CD14-positive monocyte (primary cell): ENCODE results near the gene OR6F1. TPM values are rescaled to one million over a fixed set of nuclear protein-coding genes. Genes with fewer than 3 reads are reported as not detected.
"Not testable (repeated sequence)": the region's sequence is repeated elsewhere in the genome, so short reads cannot be mapped to it uniquely, and the experiment has no call there.

Experiments
- DNase-seq, 3 donors: peaks; one replicate each; pipeline ENCODE4 v3.0.0-alpha.2; 2011 to 2022
- H2AFZ ChIP-seq: 2 replicates; pipeline ENCODE4 v1.6.0; 2012; ENCODE audit warnings: mild to moderate bottlenecking, low read depth, low read length, inconsistent platforms; ENCODE audit not compliant: insufficient read depth, poor library complexity, severe bottlenecking
- H3K27ac ChIP-seq, 2 donors: 1 replicate in 1 of 2; 2 replicates in 1 of 2; pipeline ENCODE4 v1.5.1; 2012 to 2013; ENCODE audit warnings: low read length in 2 of 2, control low read depth in 1 of 2, inconsistent platforms in 1 of 2, low read depth in 1 of 2, mild to moderate bottlenecking in 1 of 2
- H3K27me3 ChIP-seq, 2 donors: one replicate each; pipeline versions ENCODE4 v1.6.0 to v1.6.1; 2011 to 2013; ENCODE audit warnings: low read length in 2 of 2; ENCODE audit not compliant: control insufficient read depth in 2 of 2, insufficient read depth in 2 of 2
- H3K36me3 ChIP-seq, 2 donors: replicated peaks in 1 of 2; 1 replicate in 1 of 2; 2 replicates in 1 of 2; pipeline versions ENCODE4 v1.5.1 to v1.6.1; 2012 to 2013; ENCODE audit warnings: low read length in 2 of 2, control low read depth in 1 of 2, inconsistent platforms in 1 of 2, mild to moderate bottlenecking in 1 of 2; ENCODE audit not compliant: insufficient read depth in 2 of 2, control insufficient read depth in 1 of 2
- H3K4me1 ChIP-seq, 2 donors: 1 replicate in 1 of 2; 2 replicates in 1 of 2; pipeline versions ENCODE4 v1.5.1 to v1.6.1; 2012 to 2013; ENCODE audit warnings: low read length in 2 of 2, control low read depth in 1 of 2, inconsistent platforms in 1 of 2, mild to moderate bottlenecking in 1 of 2, moderate library complexity in 1 of 2; ENCODE audit not compliant: insufficient read depth in 2 of 2, control insufficient read depth in 1 of 2
- H3K4me2 ChIP-seq: replicated peaks from 2 replicates; pipeline ENCODE3; 2012; ENCODE audit warnings: low read length, moderate library complexity, mild to moderate bottlenecking; ENCODE audit not compliant: poor library complexity, severe bottlenecking; ENCODE audit errors: extremely low read depth
- H3K4me3 ChIP-seq, 3 experiments: fragments of 200-600 bp in 1 of 3; sonication (generic) in 1 of 3; replicated peaks in 1 of 3; 1 replicate in 2 of 3; 2 replicates in 1 of 3; pipeline ENCODE4 v1.5.1; 2011 to 2013; ENCODE audit warnings: low read length in 3 of 3, mild to moderate bottlenecking in 3 of 3, control low read depth in 2 of 3, low read depth in 2 of 3, inconsistent platforms in 1 of 3, moderate library complexity in 1 of 3
- H3K79me2 ChIP-seq: 2 replicates; pipeline ENCODE4 v1.6.0; 2012; ENCODE audit warnings: mild to moderate bottlenecking, control low read depth, inconsistent platforms, low read length, moderate library complexity; ENCODE audit not compliant: insufficient read depth
- H3K9ac ChIP-seq: 2 replicates; pipeline ENCODE4 v1.6.0; 2017; ENCODE audit warnings: low read length, mild to moderate bottlenecking; ENCODE audit not compliant: insufficient read depth, poor library complexity, severe bottlenecking
- H3K9me3 ChIP-seq, 2 donors: replicated peaks in 1 of 2; 1 replicate in 1 of 2; 2 replicates in 1 of 2; pipeline versions ENCODE4 v1.5.1 to v1.6.1; 2012 to 2013; ENCODE audit warnings: low read length in 2 of 2, control low read depth in 1 of 2; ENCODE audit not compliant: control insufficient read depth in 1 of 2, insufficient read depth in 1 of 2
- H4K20me1 ChIP-seq: 2 replicates; pipeline ENCODE4 v1.6.0; 2012; ENCODE audit warnings: mild to moderate bottlenecking, low read length, control low read depth, moderate library complexity; ENCODE audit not compliant: insufficient read depth
- H3K27ac Mint-ChIP-seq, 7 donors: one replicate each; pipeline ENCODE4 v1.8.0; 2020; ENCODE audit warnings: mild to moderate bottlenecking in 7 of 7, mixed read lengths in 7 of 7, moderate library complexity in 6 of 7, inconsistent platforms in 2 of 7
- H3K27me3 Mint-ChIP-seq, 3 donors: one replicate each; pipeline ENCODE4 v1.8.0; 2021 to 2022; ENCODE audit warnings: low read depth in 3 of 3, mild to moderate bottlenecking in 3 of 3, mixed read lengths in 3 of 3, moderate library complexity in 3 of 3, inconsistent platforms in 1 of 3
- H3K36me3 Mint-ChIP-seq, 2 donors: one replicate each; pipeline ENCODE4 v1.8.0; 2020; ENCODE audit warnings: mixed read lengths in 2 of 2, inconsistent platforms in 1 of 2, mild to moderate bottlenecking in 1 of 2
- H3K4me1 Mint-ChIP-seq: one replicate; pipeline ENCODE4 v1.8.0; 2020; ENCODE audit warnings: mild to moderate bottlenecking, mixed read lengths
- H3K4me3 Mint-ChIP-seq, 2 donors: one replicate each; pipeline ENCODE4 v1.8.0; 2020; ENCODE audit warnings: mild to moderate bottlenecking in 2 of 2, mixed read lengths in 2 of 2, moderate library complexity in 1 of 2
- H3K9me3 Mint-ChIP-seq, 7 donors: one replicate each; pipeline ENCODE4 v1.8.0; 2020 to 2022; ENCODE audit warnings: mixed read lengths in 7 of 7, mild to moderate bottlenecking in 6 of 7, moderate library complexity in 6 of 7, inconsistent platforms in 2 of 7
- CTCF ChIP-seq: fragments of 200-600 bp; IDR thresholded peaks from one replicate; pipeline ENCODE4 v1.8.0; 2022; ENCODE audit warnings: antibody characterized with exemption, mild to moderate bottlenecking
- WGBS: methylation state at CpG from one replicate; pipeline ENCODE4 v1.1.5; 2013; ENCODE audit warnings: missing lambda C conversion rate; ENCODE audit not compliant: insufficient coverage; 5-methylcytosine and 5-hydroxymethylcytosine counted together
- intact Hi-C, 2 donors: fragments of 100-400 bp; cut with micrococcal nuclease; formaldehyde crosslinking; loops; one replicate each; pipeline versions ENCODE4 v1.15.0 to v1.15.1; 2023
- polyA minus RNA-seq: library from RNA; depleted of rRNA, polyadenylated mRNA; stranded (reverse); fragments of >200 nt; gene quantifications from 2 replicates; pipeline ENCODE4 v1.2.3, GENCODE V29; 2012
- polyA plus RNA-seq, 3 donors: library from polyadenylated mRNA; depleted of rRNA in 1 of 3; unstranded in 2 of 3; stranded (reverse) in 1 of 3; fragments of 300-500 nt in 2 of 3; fragments of >200 nt in 1 of 3; fragmentation: Illumina TruSeq in 2 of 3; gene quantifications; 1 replicate in 2 of 3; 2 replicates in 1 of 3; pipeline ENCODE4 v1.2.3, GENCODE V29; 2012 to 2021
- total RNA-seq, 12 experiments: library from RNA in 1 of 12; stranded (reverse) in 1 of 12; fragments of 120-200 nt in 1 of 12; gene quantifications; one replicate each; pipeline ENCODE4 v1.2.4 and lab custom pipeline; 2013 to 2026; ENCODE audit warnings: mixed read lengths in 6 of 12, inconsistent platforms in 1 of 12

OR6F1 gene
- total RNA-seq (2013) = not detected
- polyA plus RNA-seq (not detected), polyA minus RNA-seq (0.24 TPM in 1 of 2 replicates, not detected in the other), total RNA-seq (lab: John Stamatoyannopoulos, UW) (0 to 0.81 (median 0) reads per million in 11 experiments)

DNA sequence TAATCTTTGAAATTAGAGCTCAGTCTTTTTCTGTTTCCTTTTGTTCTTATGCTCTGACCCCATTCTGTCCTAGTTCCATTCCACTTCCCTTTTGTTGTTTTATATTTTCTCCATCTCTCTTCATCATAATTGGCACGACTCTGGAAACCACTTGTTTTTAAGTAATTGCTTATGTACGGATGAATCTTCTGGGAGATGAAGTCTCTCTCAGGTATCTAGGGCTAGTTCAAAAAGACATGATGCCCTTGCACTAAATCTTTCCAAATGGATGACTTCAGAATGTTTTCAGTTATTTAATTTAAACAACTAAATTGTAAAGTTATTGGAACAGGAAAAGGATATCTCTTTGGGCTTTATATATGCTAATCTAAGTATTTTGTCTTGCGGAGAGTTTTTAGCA, at the start of gene OR6F1:
TSS of gene OR6F1 (minus strand) at position 101 of the 400 bp plus-strand sequence. CDS start 3,891 bp downstream, outside the sequence.
- intact Hi-C loops = no loop called here
- Mint-ChIP-seq H3K4me3 (no peak within 1 kb of the TSS), H3K27ac (no peak within 1 kb of the TSS), H3K4me1 (no peaks in the 10 kb centered on the region), H3K9me3 (peaks cover 0 to 8% (median 2%) of the 10 kb centered on the region in 7 donors), H3K36me3 (no peaks in the 10 kb centered on the region), H3K27me3 (no peaks in the 10 kb centered on the region)
- no peaks in the 10 kb centered on the region for H3K27me3 ChIP-seq
- DNase-seq = no peak
- H3K9ac ChIP-seq = no peak within 1 kb of the TSS
- H4K20me1 ChIP-seq = no peaks in the 10 kb centered on the region
- no peak within 1 kb of the TSS for H3K4me2 ChIP-seq
- H3K36me3 ChIP-seq = no peaks in the 10 kb centered on the region
- no CpG with 5 or more reads among the region's 3 CpGs for WGBS
- H2AFZ ChIP-seq = no peak within 1 kb of the TSS
- H3K27ac ChIP-seq = no peak within 1 kb of the TSS
- H3K9me3 ChIP-seq = peaks cover 6% of the 10 kb centered on the region in 2 donors
- H3K4me3 ChIP-seq = no peak within 1 kb of the TSS
- H3K4me1 ChIP-seq = no peaks in the 10 kb centered on the region
- TF ChIP-seq CTCF = no peak
- H3K79me2 ChIP-seq = no peaks in the 10 kb centered on the region

DNA sequence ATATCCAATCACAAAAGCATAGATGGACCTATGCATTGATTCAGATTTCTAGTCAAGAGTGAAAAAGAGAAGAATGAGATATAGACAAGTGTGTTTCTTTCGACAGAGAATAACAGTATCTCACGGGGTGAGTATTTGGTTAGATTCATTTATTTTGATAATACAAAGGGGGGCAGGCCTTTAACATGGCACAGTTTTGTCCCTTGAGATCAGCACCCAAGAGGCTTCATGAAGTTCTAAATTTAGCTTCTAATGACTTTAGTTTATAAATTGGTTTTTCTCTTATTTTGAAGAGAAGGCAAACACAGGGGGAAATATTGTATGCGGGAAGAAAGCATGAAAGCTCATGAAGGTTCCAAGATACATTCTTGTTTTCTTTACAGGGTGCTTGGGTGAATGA, 44.0 kb upstream of the OR6F1 start, which contains the start of gene OR1C1:
TSS of gene OR1C1 (minus strand) at position 101 of the 400 bp plus-strand sequence. CDS start 2,150 bp downstream, outside the sequence.
- Mint-ChIP-seq H3K27me3 (peaks cover 0 to 1% (median 0%) of the 10 kb centered on the region in 3 donors), H3K9me3 (peaks cover 0 to 7% (median 3%) of the 10 kb centered on the region in 7 donors), H3K27ac (no peak within 1 kb of the TSS), H3K4me1 (no peaks in the 10 kb centered on the region), H3K36me3 (no peaks in the 10 kb centered on the region), H3K4me3 (no peak within 1 kb of the TSS)
- Histone ChIP-seq H3K4me3 (no peak within 1 kb of the TSS), H3K9ac (no peak within 1 kb of the TSS), H3K79me2 (no peaks in the 10 kb centered on the region), H3K4me1 (no peaks in the 10 kb centered on the region), H3K27me3 (no peaks in the 10 kb centered on the region), H3K9me3 (no peaks in the 10 kb centered on the region), H3K4me2 (no peak within 1 kb of the TSS), H4K20me1 (no peaks in the 10 kb centered on the region), H2AFZ (no peak within 1 kb of the TSS), H3K36me3 (no peaks in the 10 kb centered on the region), H3K27ac (no peak within 1 kb of the TSS)
- TF ChIP-seq CTCF = no peak
- intact Hi-C loops = no loop called here
- 90% methylated on average over 2 of the region's 3 CpGs for WGBS
- DNase-seq = no peak

DNA sequence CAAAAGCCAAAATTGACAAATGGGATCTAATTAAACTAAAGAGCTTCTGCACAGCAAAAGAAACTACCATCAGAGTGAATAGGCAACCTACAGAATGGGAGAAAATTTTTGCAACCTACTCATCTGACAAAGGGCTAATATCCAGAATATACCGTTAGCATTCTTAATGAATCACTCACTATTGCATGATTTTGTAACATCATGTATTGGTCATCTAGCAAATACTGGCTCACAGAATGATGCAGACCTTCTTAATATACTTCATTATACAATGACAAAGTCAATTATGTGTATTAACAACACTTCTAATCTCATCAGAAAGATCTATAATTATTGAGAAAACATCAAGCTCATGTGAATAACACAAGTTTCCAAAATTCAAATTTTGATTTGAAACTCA, 37.9 kb upstream of the OR6F1 start:
- H4K20me1 ChIP-seq, H3K9ac ChIP-seq, H2AFZ ChIP-seq, H3K27ac ChIP-seq, H3K36me3 Mint-ChIP-seq, H3K4me1 ChIP-seq, DNase-seq, H3K27me3 ChIP-seq, H3K4me1 Mint-ChIP-seq, H3K27me3 Mint-ChIP-seq, H3K36me3 ChIP-seq, H3K4me3 Mint-ChIP-seq, H3K4me2 ChIP-seq, H3K27ac Mint-ChIP-seq, intact Hi-C loops, H3K79me2 ChIP-seq, H3K4me3 ChIP-seq: not testable (repeated sequence)
- H3K9me3 ChIP-seq = peaks cover 12% of the 10 kb centered on the region in 2 donors
- WGBS = no CpG with 5 or more reads among the region's 1 CpG
- peaks cover 2 to 16% (median 11%) of the 10 kb centered on the region in 7 donors for H3K9me3 Mint-ChIP-seq
